ENCODE data around the gene HOXA5. TPM values are rescaled to one million over a fixed set of nuclear protein-coding genes. Genes with fewer than 3 reads are reported as not detected.

Gene HOXA5
- total RNA-seq, 2 experiments from 2014 or later, result 3.4 to 7.4 TPM

DNA sequence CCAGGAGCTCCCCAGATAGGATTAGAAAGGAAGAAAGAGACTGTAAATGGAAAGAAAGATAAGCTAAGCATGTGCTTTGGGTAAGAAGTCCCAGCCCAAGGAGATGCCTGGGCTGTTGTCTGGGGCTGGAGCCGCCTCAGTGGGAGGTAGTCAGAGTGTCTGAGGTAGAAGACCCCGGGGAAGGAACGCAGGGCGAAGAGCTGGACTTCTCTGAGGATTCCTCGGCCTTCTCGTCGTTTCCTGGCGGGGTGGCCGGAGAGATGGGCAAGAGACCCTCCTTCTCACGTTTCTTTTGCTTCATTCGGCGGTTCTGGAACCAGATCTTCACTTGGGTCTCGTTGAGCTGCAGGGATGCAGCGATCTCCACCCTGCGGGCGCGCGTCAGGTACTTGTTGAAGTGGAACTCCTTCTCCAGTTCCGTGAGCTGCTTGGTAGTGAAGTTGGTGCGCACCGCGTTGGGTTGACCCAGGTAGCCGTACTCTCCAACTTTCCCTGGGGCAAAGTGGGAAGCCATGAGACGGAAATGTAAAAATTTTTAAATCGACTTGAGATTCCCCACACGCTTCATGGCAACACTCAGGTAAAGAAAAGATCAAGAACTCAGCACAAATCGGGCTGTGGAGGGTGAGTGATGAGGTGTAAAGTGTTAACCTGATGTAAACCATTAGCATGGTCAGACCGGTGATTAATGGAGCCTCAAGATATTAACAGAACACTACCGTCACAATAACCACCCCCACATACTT, 49.0 kb downstream of the HOXA5 start:
- peaks cover 31% of the 10 kb centered on the region for H3K4me1 ChIP-seq (ENCODE audit: insufficient read depth, low read length, poor library complexity, severe bottlenecking)
- H4K20me1 ChIP-seq (ENCODE audit: insufficient read depth, low read length), result peaks cover 5% of the 10 kb centered on the region; the same call in 1 of the 2 replicates
- intact Hi-C loops (cut with micrococcal nuclease; ENCODE audit: unreplicated experiment), result no loop called here
- H3K9me2 ChIP-seq (ENCODE audit: insufficient read depth, low read length), result no peaks in the 10 kb centered on the region
- H3K36me3 ChIP-seq (ENCODE audit: insufficient read depth, low read length), result no peaks in the 10 kb centered on the region
- H3K27ac ChIP-seq (ENCODE audit: low read depth, low read length, poor library complexity, severe bottlenecking), result no peak overlapping the region
- H3K9me3 ChIP-seq (ENCODE audit: low read length), result no peaks in the 10 kb centered on the region
- ChIA-PET POLR2A (interaction anchor here (0.7 to 2.2 kb wide), 3 partner anchors 10 to 21 kb away, joined by 3 to 10 read pairs (median 4); no protein-coding TSS in a partner anchor), CTCF (ENCODE audit: unreplicated experiment) (no interaction called here)
- DNase-seq (ENCODE audit: low spot score), result no peak
- peak overlapping the region; percentile 80 for H3K4me3 ChIP-seq (ENCODE audit: low read depth, low read length, poor library complexity, severe bottlenecking)
- BruUV-seq (replicated peaks), result no TSS peak
- peak overlapping the region; percentile 86 for H3K4me2 ChIP-seq (ENCODE audit: low read length)
- no peaks in the 10 kb centered on the region; the same call in 1 of the 2 replicates for H3K79me2 ChIP-seq (ENCODE audit: insufficient read depth, low read depth, low read length)
- no peak for TF ChIP-seq EZH2phosphoT487 (IDR thresholded peaks at IDR 0.05; ENCODE audit: borderline replicate concordance, low read depth, low read length)
- TF ChIP-seq, protein P1, sequence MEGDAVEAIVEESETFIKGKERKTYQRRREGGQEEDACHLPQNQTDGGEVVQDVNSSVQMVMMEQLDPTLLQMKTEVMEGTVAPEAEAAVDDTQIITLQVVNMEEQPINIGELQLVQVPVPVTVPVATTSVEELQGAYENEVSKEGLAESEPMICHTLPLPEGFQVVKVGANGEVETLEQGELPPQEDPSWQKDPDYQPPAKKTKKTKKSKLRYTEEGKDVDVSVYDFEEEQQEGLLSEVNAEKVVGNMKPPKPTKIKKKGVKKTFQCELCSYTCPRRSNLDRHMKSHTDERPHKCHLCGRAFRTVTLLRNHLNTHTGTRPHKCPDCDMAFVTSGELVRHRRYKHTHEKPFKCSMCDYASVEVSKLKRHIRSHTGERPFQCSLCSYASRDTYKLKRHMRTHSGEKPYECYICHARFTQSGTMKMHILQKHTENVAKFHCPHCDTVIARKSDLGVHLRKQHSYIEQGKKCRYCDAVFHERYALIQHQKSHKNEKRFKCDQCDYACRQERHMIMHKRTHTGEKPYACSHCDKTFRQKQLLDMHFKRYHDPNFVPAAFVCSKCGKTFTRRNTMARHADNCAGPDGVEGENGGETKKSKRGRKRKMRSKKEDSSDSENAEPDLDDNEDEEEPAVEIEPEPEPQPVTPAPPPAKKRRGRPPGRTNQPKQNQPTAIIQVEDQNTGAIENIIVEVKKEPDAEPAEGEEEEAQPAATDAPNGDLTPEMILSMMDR (conservative IDR thresholded peaks at IDR 0.05; ENCODE audit: low read length), result no peak
- no peak overlapping the region for H2AFZ ChIP-seq (ENCODE audit: low read length)

DNA sequence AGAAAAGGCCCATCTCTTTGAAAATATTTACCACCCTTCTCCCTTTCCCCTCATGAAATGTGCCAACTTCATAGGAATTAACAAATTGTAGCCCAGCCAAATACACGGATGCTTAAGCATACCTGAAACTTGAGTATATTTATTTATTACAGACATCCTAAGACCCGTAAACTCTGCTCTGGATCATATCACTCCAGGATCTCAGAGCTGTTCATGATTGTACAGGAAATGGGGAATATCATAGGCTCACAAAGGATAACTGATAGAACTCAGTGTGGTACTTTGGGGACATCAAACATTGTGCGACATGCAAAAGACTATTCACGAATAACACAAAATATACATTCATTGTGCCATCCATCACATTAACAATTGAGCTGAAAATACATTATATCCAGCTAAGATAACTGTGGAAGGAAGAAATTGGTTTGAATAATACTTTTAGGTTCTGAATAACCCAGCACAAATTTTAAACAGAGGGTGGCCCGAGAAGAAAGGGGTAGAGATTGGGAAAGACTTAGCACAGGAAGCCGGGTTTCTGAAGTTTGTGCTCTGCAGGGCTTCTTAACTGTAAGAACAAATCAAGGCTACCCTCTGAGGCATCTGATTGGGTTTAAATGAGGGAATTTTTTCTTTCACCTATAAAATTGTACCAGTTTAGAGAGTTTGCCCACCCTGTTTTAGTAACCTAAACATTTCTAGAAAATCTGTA, 50.1 kb downstream of the HOXA5 start:
- CTCF ChIA-PET (ENCODE audit: unreplicated experiment), result no interaction called here
- Histone ChIP-seq H3K4me1 (ENCODE audit: insufficient read depth, low read length, poor library complexity, severe bottlenecking) (peaks cover 31% of the 10 kb centered on the region), H4K20me1 (ENCODE audit: insufficient read depth, low read length) (peaks cover 5% of the 10 kb centered on the region; the same call in 1 of the 2 replicates), H3K27ac (ENCODE audit: low read depth, low read length, poor library complexity, severe bottlenecking) (no peak overlapping the region), H3K9me2 (ENCODE audit: insufficient read depth, low read length) (no peaks in the 10 kb centered on the region), H3K4me2 (ENCODE audit: low read length) (no peak overlapping the region), H3K4me3 (ENCODE audit: low read depth, low read length, poor library complexity, severe bottlenecking) (no peak overlapping the region), H3K9me3 (ENCODE audit: low read length) (no peaks in the 10 kb centered on the region), H2AFZ (ENCODE audit: low read length) (no peak overlapping the region), H3K36me3 (ENCODE audit: insufficient read depth, low read length) (no peaks in the 10 kb centered on the region), H3K79me2 (ENCODE audit: insufficient read depth, low read depth, low read length) (no peaks in the 10 kb centered on the region; the same call in 1 of the 2 replicates)
- TF ChIP-seq, protein P1 (conservative IDR thresholded peaks at IDR 0.05; ENCODE audit: low read length), result no peak
- TF ChIP-seq EZH2phosphoT487 (IDR thresholded peaks at IDR 0.05; ENCODE audit: borderline replicate concordance, low read depth, low read length), result no peak
- DNase-seq (ENCODE audit: low spot score), result no peak
- POLR2A ChIA-PET, result interaction anchor here (0.6 to 2.2 kb wide), 4 partner anchors 9 to 57 kb away, joined by 3 to 10 read pairs (median 4); no protein-coding TSS in a partner anchor
- no TSS peak for BruUV-seq (replicated peaks)
- intact Hi-C loops (cut with micrococcal nuclease; ENCODE audit: unreplicated experiment), result no loop called here

Data from OCI-LY7 (cell line).